Activated naive CD4-positive, alpha-beta T cell treated with Interleukin-2 at 50 U/mL for 16 hours (primary cell): Measurements from ENCODE around the gene KCNT1.

Source experiments
- DNase-seq: peaks from one replicate; pipeline ENCODE4 v3.0.0-alpha.2; 2020

KCNT1 gene

GRCh38 chr9:135804581-135805421 lies 102.8 kb downstream of the KCNT1 start:
- no peak for DNase-seq

DNA sequence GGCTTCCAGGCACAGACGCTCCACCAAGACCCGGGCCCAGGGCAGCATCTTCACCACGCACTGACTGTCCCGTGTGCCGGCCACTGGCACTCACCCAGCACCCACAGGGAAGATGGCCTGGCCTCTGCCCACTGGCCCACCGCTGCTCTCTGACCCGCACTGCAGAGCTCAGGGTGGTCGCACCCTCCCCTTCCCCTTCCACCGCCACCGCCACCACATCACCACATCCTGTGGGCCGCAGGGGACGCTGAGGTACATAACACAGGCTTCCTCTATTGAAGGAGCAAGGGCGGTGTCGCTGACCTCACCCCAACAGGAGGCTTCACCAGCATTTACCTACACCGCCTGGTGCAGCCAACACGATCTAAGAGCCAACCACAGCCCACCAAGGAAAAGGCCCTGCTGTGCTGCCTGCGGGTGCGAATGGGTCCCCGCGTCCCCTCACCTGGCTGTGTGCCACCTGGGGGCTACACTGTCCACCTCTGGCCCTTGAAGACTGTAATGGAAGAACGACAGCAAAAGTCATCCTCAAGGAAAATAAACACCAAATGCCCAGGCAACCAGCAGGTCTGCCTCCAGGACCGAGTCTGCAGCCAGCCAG lies 103.5 kb downstream of the KCNT1 start:
- DNase-seq: no peak

GRCh38 chr9:135809166-135809565 lies 107.2 kb downstream of the KCNT1 start:
- no peak for DNase-seq

GRCh38 chr9:135810806-135811575 lies 109.0 kb downstream of the KCNT1 start:
- no peak for DNase-seq

DNA sequence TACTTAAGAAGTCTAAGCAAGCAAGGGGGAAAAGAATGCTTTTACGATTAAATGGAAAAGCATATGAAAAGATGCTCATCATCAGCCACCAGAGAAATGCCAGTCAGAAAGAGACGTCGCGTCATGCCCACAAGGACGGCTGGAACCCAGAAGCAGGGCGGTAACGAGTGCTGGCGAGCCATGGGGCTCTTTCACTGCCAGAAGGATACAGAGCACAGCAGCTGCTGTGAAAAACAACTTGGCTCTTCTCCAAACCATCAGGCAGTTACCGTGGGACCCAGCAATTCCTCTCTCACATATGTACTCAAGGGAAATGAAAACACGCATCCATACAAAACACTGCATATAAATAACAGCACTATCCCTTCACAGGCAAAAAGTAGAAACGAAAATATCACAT lies 109.8 kb downstream of the KCNT1 start:
- no peak for DNase-seq

GRCh38 chr9:135812961-135813360 lies 111.0 kb downstream of the KCNT1 start:
- DNase-seq: no peak

DNA sequence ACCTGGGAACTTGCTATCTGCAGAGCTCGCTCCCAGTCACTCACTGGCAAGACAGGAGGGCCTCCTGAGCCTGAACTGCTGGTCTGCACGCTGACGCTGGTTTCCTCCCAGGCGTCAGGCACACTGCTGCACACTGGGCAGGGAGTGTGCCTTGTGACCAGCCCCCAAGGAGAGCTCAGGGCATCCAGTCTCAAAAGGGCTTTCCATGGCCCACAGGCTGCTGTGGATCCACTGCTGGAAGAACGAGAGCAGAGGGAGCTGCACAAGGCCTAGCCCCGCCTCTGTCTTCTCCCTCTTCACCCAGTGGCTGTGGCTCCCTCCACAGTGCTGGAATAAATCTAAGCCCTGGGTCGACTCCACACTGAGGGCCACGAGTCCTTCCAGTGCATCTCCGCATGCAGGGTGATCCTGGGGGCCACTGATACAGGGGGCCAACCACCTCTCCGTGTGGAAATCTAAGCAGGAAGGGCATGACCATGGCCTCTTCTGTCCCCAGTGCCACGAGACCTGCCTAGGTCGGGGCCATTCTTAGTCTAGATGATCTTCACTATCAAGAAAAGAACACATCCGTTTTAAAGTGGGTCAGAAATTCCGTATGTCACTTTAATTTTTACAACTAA lies 111.8 kb downstream of the KCNT1 start:
- DNase-seq: no peak

- no peak for DNase-seq
Measured at GRCh38 chr9:135814421-135815095, 112.6 kb downstream of the KCNT1 start.

DNA sequence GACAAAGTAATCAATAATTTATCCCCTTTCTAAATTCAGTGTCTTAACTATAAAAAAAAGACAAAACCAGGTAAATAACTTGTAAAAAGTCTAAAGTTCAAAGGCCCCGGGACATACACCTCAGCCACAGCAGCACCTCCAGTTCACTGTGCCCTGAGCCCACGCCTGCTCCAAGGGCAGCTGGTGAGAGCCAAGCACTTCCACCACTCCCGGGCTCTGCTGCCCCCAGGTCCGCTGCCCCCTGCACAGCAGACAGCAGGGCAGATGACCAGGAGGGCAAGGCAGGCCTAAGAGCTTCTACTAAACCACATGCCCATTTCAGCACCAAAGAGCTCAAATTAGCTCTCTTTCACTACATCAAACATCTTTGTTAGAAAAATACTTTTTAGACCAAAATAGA lies 113.4 kb downstream of the KCNT1 start:
- DNase-seq: no peak

GRCh38 chr9:135815830-135816650 lies 114.1 kb downstream of the KCNT1 start:
- DNase-seq: no peak

GRCh38 chr9:135816651-135816970 lies 114.6 kb downstream of the KCNT1 start:
- no peak for DNase-seq

GRCh38 chr9:135817951-135818717 lies 116.1 kb downstream of the KCNT1 start:
- DNase-seq: no peak

DNA sequence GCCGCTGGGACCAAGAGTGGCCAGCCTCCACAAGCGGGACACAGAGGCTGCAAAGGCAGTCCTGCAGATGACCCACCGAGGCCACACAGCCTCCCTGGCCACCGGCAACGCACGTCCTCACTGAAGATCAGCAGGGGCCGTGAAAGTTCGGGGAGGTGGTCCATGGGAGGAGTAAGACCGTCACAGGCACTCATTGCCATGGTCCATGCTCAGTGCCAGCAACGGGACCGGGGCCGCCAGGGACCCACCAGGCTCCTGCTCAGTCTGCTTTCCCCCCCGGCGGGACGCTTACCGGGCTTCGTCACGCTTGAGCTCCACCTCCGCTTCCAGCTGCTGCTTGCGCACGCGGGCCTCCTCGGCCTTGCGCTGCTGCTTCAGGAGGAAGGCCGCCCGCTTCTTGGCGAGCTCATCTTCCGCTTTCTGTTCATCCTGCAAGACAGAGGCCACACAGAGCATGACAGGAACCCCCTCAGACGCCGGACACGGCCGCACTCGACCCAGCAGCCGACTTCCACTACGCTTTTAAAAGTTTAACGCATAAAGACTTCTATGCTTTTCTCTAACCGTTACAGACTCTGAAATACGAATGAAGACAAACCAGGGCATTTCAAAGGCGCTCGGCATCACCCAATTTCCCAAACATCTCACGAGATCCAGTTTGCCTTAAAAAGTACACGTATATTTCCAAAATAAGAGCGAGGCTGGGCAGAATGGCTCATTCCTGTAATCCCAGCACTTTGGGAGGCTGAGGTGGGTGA lies 116.9 kb downstream of the KCNT1 start:
- no peak for DNase-seq

- no peak for DNase-seq
Measured at GRCh38 chr9:135819905-135820304, 117.9 kb downstream of the KCNT1 start.

DNA sequence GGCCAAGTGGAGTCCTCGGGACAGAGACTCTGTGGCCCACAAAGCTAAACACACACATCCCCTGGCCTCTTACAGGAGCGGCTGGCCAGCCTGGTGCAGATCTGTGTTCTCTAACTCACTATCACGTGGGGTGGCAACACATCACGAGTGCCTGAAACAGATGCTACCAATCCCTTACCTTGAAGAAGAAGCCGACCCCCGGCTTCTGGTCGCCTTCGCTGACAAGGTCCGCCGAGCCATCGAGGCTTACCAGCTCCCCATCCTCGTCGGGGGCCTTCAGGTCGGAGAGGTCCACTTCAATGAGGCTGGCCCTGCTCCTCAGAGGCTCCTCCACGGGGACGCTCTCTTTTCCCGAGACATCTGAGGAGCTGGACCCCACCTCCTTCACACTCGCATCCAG lies 118.7 kb downstream of the KCNT1 start:
- no peak for DNase-seq

GRCh38 chr9:135821116-135821515 lies 119.1 kb downstream of the KCNT1 start:
- DNase-seq: no peak

DNA sequence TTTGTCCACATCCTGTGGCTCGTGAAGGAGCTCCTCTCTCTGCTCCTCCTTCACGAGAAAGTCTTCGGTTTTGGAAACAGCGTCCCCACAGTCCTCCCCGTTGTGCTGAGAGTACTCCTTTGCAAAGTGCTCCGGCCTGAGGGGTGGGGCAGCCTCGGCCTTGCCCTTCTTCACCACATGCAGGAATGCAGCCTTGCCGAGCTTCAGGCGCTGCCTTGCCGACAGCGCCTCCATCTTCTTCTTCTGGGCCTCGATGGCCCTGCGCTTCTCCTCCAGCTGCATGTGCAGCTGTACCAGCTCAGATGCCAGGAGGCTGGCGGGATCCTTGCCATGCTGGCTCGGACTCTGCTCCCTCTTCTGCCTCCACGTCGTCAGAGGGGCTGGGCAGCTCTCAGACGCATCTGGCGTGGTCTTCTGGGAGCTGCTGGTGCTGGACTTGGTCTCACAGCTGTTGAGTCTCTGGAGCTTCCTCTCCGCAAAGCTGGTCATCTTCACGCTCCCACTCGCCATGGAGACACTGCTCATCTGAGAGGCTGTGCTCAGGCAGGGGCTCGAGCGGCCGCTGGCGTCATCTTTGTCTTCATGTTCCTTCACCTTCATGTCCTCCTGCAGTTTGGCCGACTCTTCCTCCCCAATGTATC lies 119.9 kb downstream of the KCNT1 start:
- DNase-seq: no peak

DNA sequence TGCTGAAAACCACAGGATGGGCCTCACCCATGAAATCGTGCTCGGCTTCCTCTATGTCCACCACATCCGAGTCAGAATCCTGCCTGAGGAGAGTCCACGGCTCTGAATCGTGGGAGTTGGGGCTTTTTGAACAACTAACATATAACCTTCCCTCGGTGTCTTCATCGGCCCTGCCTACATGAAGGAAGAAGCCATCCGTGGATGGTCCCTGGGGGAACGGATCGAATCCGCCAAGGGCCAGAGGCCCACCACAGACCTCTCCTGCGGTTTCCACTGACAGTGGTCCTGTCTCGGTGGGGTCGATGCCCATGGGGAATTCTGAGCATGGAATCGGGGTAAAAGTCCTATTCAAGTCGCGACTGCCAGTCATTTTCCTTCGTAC lies 120.4 kb downstream of the KCNT1 start:
- no peak for DNase-seq

DNA sequence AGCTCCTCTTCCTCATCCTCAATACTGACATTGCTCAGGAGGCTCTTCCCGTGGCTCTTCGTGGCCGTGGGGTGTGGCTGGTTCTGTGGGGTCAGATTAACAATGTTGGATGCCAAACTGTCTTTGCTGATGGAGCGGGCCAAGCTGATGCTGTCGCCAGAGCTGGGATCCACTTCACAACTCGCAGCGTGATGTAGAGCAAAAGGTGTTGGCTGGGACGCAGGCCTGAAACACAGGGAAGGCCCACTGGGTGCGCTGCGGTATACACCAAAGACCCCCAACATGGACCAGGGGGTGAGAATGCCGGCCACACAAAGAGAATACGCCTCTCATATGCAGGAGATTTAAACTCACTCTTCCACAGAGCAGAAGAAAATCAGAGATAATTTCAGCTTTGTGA lies 121.1 kb downstream of the KCNT1 start:
- DNase-seq: no peak
